Neural cell (in vitro differentiated cells): ENCODE measurements around the gene PLEKHA5.

Experiments
- EP300 ChIP-seq: fragments of 450-650 bp; conservative IDR thresholded peaks from 2 replicates; pipeline ENCODE4 v1.6.1; 2014; ENCODE audit warnings: antibody characterized with exemption, mild to moderate bottlenecking, moderate library complexity; ENCODE audit not compliant: poor library complexity, severe bottlenecking
- EZH2 ChIP-seq: fragments of 200-600, 300-800 bp; shearing (Covaris generic), sonication (generic); IDR thresholded peaks from 2 replicates; pipeline ENCODE4 v1.6.1; 2014; ENCODE audit warnings: antibody characterized with exemption, low read length, borderline replicate concordance, mild to moderate bottlenecking; ENCODE audit not compliant: insufficient read depth, poor library complexity, severe bottlenecking
- POLR2AphosphoS5 ChIP-seq: IDR thresholded peaks from 2 replicates; pipeline ENCODE4 v1.6.1; 2012
- TF ChIP-seq, protein P1 (sequence below): fragments of 450-650 bp; IDR thresholded peaks from 2 replicates; pipeline ENCODE4 v1.5.1; 2014; ENCODE audit warnings: antibody characterized with exemption, mild to moderate bottlenecking, moderate library complexity; ENCODE audit not compliant: poor library complexity, severe bottlenecking

- TF ChIP-seq, protein P1, sequence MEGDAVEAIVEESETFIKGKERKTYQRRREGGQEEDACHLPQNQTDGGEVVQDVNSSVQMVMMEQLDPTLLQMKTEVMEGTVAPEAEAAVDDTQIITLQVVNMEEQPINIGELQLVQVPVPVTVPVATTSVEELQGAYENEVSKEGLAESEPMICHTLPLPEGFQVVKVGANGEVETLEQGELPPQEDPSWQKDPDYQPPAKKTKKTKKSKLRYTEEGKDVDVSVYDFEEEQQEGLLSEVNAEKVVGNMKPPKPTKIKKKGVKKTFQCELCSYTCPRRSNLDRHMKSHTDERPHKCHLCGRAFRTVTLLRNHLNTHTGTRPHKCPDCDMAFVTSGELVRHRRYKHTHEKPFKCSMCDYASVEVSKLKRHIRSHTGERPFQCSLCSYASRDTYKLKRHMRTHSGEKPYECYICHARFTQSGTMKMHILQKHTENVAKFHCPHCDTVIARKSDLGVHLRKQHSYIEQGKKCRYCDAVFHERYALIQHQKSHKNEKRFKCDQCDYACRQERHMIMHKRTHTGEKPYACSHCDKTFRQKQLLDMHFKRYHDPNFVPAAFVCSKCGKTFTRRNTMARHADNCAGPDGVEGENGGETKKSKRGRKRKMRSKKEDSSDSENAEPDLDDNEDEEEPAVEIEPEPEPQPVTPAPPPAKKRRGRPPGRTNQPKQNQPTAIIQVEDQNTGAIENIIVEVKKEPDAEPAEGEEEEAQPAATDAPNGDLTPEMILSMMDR, result no peak
- no peak for TF ChIP-seq EP300
- peak; percentile 6 for TF ChIP-seq POLR2AphosphoS5
- TF ChIP-seq EZH2, result no peak
These were observed 176.8 kb downstream of the PLEKHA5 start for GRCh38 chr12:19306366-19306765.
